ENCODE measurements around the gene SARDH.
"Not testable (repeated sequence)": the region's sequence is repeated elsewhere in the genome, so short reads cannot be mapped to it uniquely, and the experiment has no call there.

The SARDH gene

GRCh38 chr9:133629221-133630110 lies 108.7 kb downstream of the SARDH start:
- DNase-seq (ENCODE audit: low read depth) = no peak

GRCh38 chr9:133628766-133629165 lies 109.4 kb downstream of the SARDH start:
- no peak for DNase-seq (ENCODE audit: low read depth)

DNA sequence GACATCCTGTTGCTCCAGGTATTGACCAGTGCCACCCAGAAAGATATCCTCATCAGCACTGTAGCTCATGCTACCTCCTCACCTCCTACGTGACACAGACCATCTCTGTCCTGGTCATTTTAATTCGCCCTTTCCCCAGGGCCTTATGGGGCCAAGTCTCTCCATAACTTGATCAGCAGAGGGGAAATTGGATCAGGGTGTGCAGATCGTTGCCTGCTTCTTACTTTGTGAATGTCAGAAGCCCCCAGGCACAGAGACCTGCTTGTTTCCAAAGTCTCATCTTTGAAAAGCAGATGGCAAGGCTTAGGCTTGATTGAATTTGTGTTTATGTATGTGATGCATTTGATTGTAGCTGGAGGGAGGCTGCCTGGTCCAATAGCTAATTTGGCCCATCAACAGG lies 110.8 kb downstream of the SARDH start:
- no peak for DNase-seq (ENCODE audit: low read depth)

- DNase-seq (ENCODE audit: low read depth) = not testable (repeated sequence)
Observed at GRCh38 chr9:133626008-133626407, 112.1 kb downstream of the SARDH start.

GRCh38 chr9:133622555-133622954 lies 115.6 kb downstream of the SARDH start:
- no peak for DNase-seq (ENCODE audit: low read depth)

GRCh38 chr9:133621725-133622267 lies 116.4 kb downstream of the SARDH start:
- DNase-seq (ENCODE audit: low read depth) = no peak

- no peak for DNase-seq (ENCODE audit: low read depth)
Observed at GRCh38 chr9:133619791-133620190, 118.4 kb downstream of the SARDH start.

DNA sequence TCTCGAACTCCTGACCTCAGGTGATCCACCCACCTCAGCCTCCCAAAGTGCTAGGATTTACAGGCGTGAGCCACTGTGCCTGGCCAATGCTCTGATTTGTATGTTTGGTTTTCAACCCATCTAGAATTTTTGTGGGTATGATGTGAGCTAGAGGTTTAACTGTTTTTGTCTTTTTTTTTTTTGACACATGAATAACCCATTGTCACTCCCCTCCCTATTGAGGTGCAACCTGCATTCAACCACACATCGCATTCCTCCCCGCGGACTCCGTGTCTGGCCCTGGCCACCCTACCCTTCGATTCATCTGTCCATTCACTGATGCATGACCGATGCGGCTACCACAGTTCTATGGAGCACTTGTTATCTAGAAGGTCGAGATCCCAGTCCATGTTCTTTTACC lies 119.4 kb downstream of the SARDH start:
- no peak for DNase-seq (ENCODE audit: low read depth)

DNA sequence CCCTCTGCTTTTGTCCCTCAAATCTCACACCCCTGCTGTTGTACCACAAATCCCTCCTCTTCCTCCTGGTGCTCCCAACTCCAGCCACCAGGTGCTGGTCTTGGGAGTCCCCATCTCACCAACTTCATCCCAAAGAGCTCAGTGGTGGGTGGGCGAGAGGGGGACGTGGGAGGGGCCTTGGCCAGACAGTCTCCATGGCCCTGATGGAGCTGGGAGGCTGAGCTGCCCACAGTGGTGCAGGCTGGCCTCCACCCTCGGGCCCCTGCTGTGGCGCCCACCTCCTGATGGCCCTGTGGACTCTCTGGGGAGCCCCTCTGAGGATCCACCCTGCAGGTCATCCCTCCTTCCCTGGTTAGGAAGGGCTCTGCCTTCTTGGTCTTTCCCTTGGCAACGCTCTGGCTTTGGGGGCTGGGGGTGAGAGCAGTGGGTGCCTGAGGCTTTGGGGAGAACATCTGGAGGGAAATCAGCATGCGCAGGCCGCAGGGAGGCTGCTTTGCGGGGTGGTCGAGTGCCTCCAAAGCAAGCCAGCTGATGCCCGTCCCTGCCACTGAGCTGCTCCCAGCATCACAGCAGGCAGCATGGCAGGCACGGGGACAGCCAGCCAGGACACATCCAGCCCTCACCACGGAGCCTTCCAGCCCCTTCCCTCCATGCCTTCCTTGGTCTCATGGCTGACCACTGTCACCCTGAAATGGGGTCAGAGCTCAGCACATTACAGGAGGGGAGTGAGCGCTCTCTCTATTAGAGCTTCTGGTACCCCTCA lies 121.3 kb downstream of the SARDH start:
- no peak for DNase-seq (ENCODE audit: low read depth)

- no peak for DNase-seq (ENCODE audit: low read depth)
Observed at GRCh38 chr9:133615606-133616188, 122.5 kb downstream of the SARDH start.

DNA sequence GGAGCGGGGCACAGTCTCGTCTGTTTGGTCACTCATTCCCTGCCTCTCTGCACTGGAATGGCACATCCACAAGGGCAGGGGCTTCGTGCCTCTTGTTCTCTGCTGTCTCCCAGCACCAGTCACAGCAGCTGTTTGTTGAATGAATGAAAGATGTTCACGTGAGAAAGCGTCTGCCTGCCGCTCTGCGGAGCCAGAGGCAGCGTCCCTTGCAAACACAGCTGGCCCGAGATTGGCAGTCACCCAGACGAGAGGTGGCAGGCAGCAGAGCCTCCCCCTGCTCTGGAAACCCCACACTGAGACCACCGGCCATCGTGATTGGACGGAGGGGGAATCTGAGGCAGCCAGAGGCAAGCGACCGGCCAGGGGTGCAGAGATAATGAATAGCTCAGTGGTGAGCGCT lies 123.0 kb downstream of the SARDH start:
- no peak for DNase-seq (ENCODE audit: low read depth)

- DNase-seq (ENCODE audit: low read depth) = no peak
Observed at GRCh38 chr9:133614678-133615077, 123.5 kb downstream of the SARDH start.

GRCh38 chr9:133614056-133614455 lies 124.1 kb downstream of the SARDH start:
- no peak for DNase-seq (ENCODE audit: low read depth)
